Large intestine (tissue), 12 donors: ENCODE data around the gene MDFIC. TPM values are rescaled to one million over a fixed set of nuclear protein-coding genes. Genes with fewer than 3 reads are reported as not detected.
A peak's percentile ranks its signal among the peaks of the same experiment; 100 is the strongest.
"Not testable (repeated sequence)": the region's sequence is repeated elsewhere in the genome, so short reads cannot be mapped to it uniquely, and the experiment has no call there.

ENCODE experiments used
- DNase-seq, 2 donors: peaks; one replicate each; pipeline versions ENCODE4 v3.0.0 to v3.0.0-alpha.2; 2013
- H3K27ac ChIP-seq: one replicate; pipeline ENCODE4 v1.5.1; 2013; ENCODE audit warnings: low read length
- H3K27me3 ChIP-seq: 2 replicates; pipeline ENCODE4 v1.6.1; 2013; ENCODE audit warnings: low read length; ENCODE audit not compliant: control insufficient read depth, insufficient read depth
- H3K36me3 ChIP-seq: 2 replicates; pipeline ENCODE4 v1.6.1; 2013; ENCODE audit warnings: low read length; ENCODE audit not compliant: control insufficient read depth, insufficient read depth
- H3K4me1 ChIP-seq: one replicate; pipeline ENCODE4 v1.6.1; 2013; ENCODE audit warnings: low read length; ENCODE audit not compliant: control insufficient read depth, insufficient read depth
- H3K4me3 ChIP-seq: one replicate; pipeline ENCODE4 v1.5.1; 2013; ENCODE audit warnings: low read length
- H3K9me3 ChIP-seq: one replicate; pipeline ENCODE4 v1.6.1; 2013; ENCODE audit warnings: mild to moderate bottlenecking, low read depth, low read length, moderate library complexity; ENCODE audit not compliant: control insufficient read depth
- WGBS: methylation state at CpG from one replicate; pipeline ENCODE4 v1.1.5; 2013; ENCODE audit warnings: low lambda C conversion rate; ENCODE audit not compliant: insufficient coverage; 5-methylcytosine and 5-hydroxymethylcytosine counted together
- long read RNA-seq, 11 donors: transcript quantifications; one replicate each; lab custom pipeline, GENCODE V29; 2026
- polyA plus RNA-seq: library from polyadenylated mRNA; unstranded; fragments of 120-200 nt; gene quantifications from one replicate; pipeline ENCODE4 v1.2.1, GENCODE V29; 2013

The MDFIC gene
- 14.2 TPM for polyA plus RNA-seq
- long read RNA-seq, donor 1, full-length matches to known transcripts: 2 of 2 reads
- long read RNA-seq, donor 1, partial matches to known transcripts: 0 of 2 reads
- long read RNA-seq, donor 1, other reads (novel, unspliced or antisense): 0 of 2 reads
- long read RNA-seq, donor 2, full-length matches to known transcripts: 4 of 4 reads
- long read RNA-seq, donor 2, partial matches to known transcripts: 0 of 4 reads
- long read RNA-seq, donor 2, other reads (novel, unspliced or antisense): 0 of 4 reads
- long read RNA-seq, donor 3, full-length matches to known transcripts: 5 of 5 reads
- long read RNA-seq, donor 3, partial matches to known transcripts: 0 of 5 reads
- long read RNA-seq, donor 3, other reads (novel, unspliced or antisense): 0 of 5 reads
- long read RNA-seq, donor 4: 0 reads
- long read RNA-seq, donor 5, full-length matches to known transcripts: 5 of 5 reads
- long read RNA-seq, donor 5, partial matches to known transcripts: 0 of 5 reads
- long read RNA-seq, donor 5, other reads (novel, unspliced or antisense): 0 of 5 reads
- long read RNA-seq, donor 6, full-length matches to known transcripts: 3 of 3 reads
- long read RNA-seq, donor 6, partial matches to known transcripts: 0 of 3 reads
- long read RNA-seq, donor 6, other reads (novel, unspliced or antisense): 0 of 3 reads
- long read RNA-seq, donor 7, full-length matches to known transcripts: 5 of 5 reads
- long read RNA-seq, donor 7, partial matches to known transcripts: 0 of 5 reads
- long read RNA-seq, donor 7, other reads (novel, unspliced or antisense): 0 of 5 reads
- long read RNA-seq, donor 8, full-length matches to known transcripts: 1 of 1 reads
- long read RNA-seq, donor 8, partial matches to known transcripts: 0 of 1 reads
- long read RNA-seq, donor 8, other reads (novel, unspliced or antisense): 0 of 1 reads
- long read RNA-seq, donor 9, full-length matches to known transcripts: 4 of 4 reads
- long read RNA-seq, donor 9, partial matches to known transcripts: 0 of 4 reads
- long read RNA-seq, donor 9, other reads (novel, unspliced or antisense): 0 of 4 reads
- long read RNA-seq, donor 10, full-length matches to known transcripts: 2 of 11 reads
- long read RNA-seq, donor 10, partial matches to known transcripts: 9 of 11 reads
- long read RNA-seq, donor 10, other reads (novel, unspliced or antisense): 0 of 11 reads
- long read RNA-seq, donor 11, full-length matches to known transcripts: 2 of 2 reads
- long read RNA-seq, donor 11, partial matches to known transcripts: 0 of 2 reads
- long read RNA-seq, donor 11, other reads (novel, unspliced or antisense): 0 of 2 reads

- peak within 1 kb of the TSS; percentile 37 for H3K27ac ChIP-seq
- peak within 1 kb of the TSS; percentile 71 for H3K4me3 ChIP-seq
- no peaks in the 10 kb centered on the region for H3K9me3 ChIP-seq
- peak; percentile 26 to 57 for DNase-seq
- H3K27me3 ChIP-seq: no peaks in the 10 kb centered on the region
- WGBS: no CpG with 5 or more reads among the region's 55 CpGs
- H3K4me1 ChIP-seq: no peaks in the 10 kb centered on the region
- no peaks in the 10 kb centered on the region for H3K36me3 ChIP-seq
These were observed at the start of gene MDFIC for GRCh38 chr7:114922026-114922651. TSS of gene MDFIC (plus strand) at chr7:114922094. CDS start at chr7:114923034, 940 bp downstream.

GRCh38 chr7:114874170-114874569 lies 47.7 kb upstream of the MDFIC start:
- H3K27me3 ChIP-seq: no peaks in the 10 kb centered on the region
- no peak overlapping the region for H3K27ac ChIP-seq
- no peaks in the 10 kb centered on the region for H3K4me1 ChIP-seq
- WGBS: 89% methylated on average over 1 of the region's 1 CpG
- H3K4me3 ChIP-seq: no peak overlapping the region
- no peak for DNase-seq
- no peaks in the 10 kb centered on the region for H3K36me3 ChIP-seq
- H3K9me3 ChIP-seq: no peaks in the 10 kb centered on the region

GRCh38 chr7:114875186-114875585 lies 46.7 kb upstream of the MDFIC start:
- H3K4me1 ChIP-seq: no peaks in the 10 kb centered on the region
- no peak for DNase-seq
- H3K27me3 ChIP-seq: no peaks in the 10 kb centered on the region
- H3K4me3 ChIP-seq: no peak overlapping the region
- H3K9me3 ChIP-seq: no peaks in the 10 kb centered on the region
- H3K27ac ChIP-seq: no peak overlapping the region
- H3K36me3 ChIP-seq: no peaks in the 10 kb centered on the region

GRCh38 chr7:114879554-114879953 lies 42.3 kb upstream of the MDFIC start:
- Histone ChIP-seq H3K27me3 (no peaks in the 10 kb centered on the region), H3K36me3 (no peaks in the 10 kb centered on the region), H3K27ac (no peak overlapping the region), H3K4me1 (no peaks in the 10 kb centered on the region), H3K4me3 (no peak overlapping the region), H3K9me3 (no peaks in the 10 kb centered on the region)
- WGBS: no CpG with 5 or more reads among the region's 1 CpG
- DNase-seq: no peak

GRCh38 chr7:114885836-114886235 lies 36.1 kb upstream of the MDFIC start:
- H3K4me3 ChIP-seq: no peak overlapping the region
- no peaks in the 10 kb centered on the region for H3K27me3 ChIP-seq
- no peaks in the 10 kb centered on the region for H3K9me3 ChIP-seq
- no peaks in the 10 kb centered on the region for H3K36me3 ChIP-seq
- no peak for DNase-seq
- H3K4me1 ChIP-seq: no peaks in the 10 kb centered on the region
- no peak overlapping the region for H3K27ac ChIP-seq

- Histone ChIP-seq H3K4me1 (no peaks in the 10 kb centered on the region), H3K27me3 (no peaks in the 10 kb centered on the region), H3K36me3 (no peaks in the 10 kb centered on the region), H3K4me3 (no peak overlapping the region), H3K27ac (no peak overlapping the region), H3K9me3 (no peaks in the 10 kb centered on the region)
- no peak for DNase-seq
- 100% methylated on average over 2 of the region's 2 CpGs for WGBS
These were observed 35.7 kb upstream of the MDFIC start for GRCh38 chr7:114886241-114886640.

- H3K9me3 ChIP-seq, H3K36me3 ChIP-seq, H3K4me3 ChIP-seq, DNase-seq, H3K27ac ChIP-seq, H3K4me1 ChIP-seq, H3K27me3 ChIP-seq: not testable (repeated sequence)
- WGBS: 100% methylated on average over 2 of the region's 3 CpGs
These were observed 32.8 kb upstream of the MDFIC start for GRCh38 chr7:114889116-114889515.

- H3K27ac ChIP-seq: no peak overlapping the region
- WGBS: 83% methylated on average over 1 of the region's 3 CpGs
- H3K36me3 ChIP-seq: no peaks in the 10 kb centered on the region
- peak; percentile 46 to 59 for DNase-seq
- H3K4me3 ChIP-seq: no peak overlapping the region
- H3K4me1 ChIP-seq: no peaks in the 10 kb centered on the region
- H3K27me3 ChIP-seq: no peaks in the 10 kb centered on the region
- H3K9me3 ChIP-seq: no peaks in the 10 kb centered on the region
These were observed 32.1 kb upstream of the MDFIC start for GRCh38 chr7:114889646-114890285.

- Histone ChIP-seq H3K4me1 (no peaks in the 10 kb centered on the region), H3K27me3 (no peaks in the 10 kb centered on the region), H3K4me3 (no peak overlapping the region), H3K27ac (no peak overlapping the region), H3K36me3 (no peaks in the 10 kb centered on the region), H3K9me3 (no peaks in the 10 kb centered on the region)
- no peak for DNase-seq
- 100% methylated on average over 2 of the region's 4 CpGs for WGBS
These were observed 31.3 kb upstream of the MDFIC start for GRCh38 chr7:114890561-114890960.
